SK-N-SH (cell line): ENCODE measurements around the gene ACTL10. TPM values are rescaled to one million over a fixed set of nuclear protein-coding genes. Genes with fewer than 3 reads are reported as not detected.

Experiments
- CTCF ChIA-PET: fragments of 300-600, 350-600 bp; formaldehyde crosslinking; extraction: SDS; loops from one replicate; lab custom pipeline; 2021; lab: Yijun Ruan, JAX
- POLR2A ChIA-PET: fragments of 350-600 bp; sonication (Branson Sonifier 250); formaldehyde crosslinking; extraction: SDS; loops from one replicate; lab custom pipeline; 2020; ENCODE audit warnings: antibody characterized with exemption, inconsistent platforms; lab: Yijun Ruan, JAX
- DNase-seq: peaks from one replicate; pipeline ENCODE4 v3.0.0; 2012
- H2AFZ ChIP-seq: fragments of 200-600 bp; sonication (generic); 2 replicates; pipeline ENCODE4 v1.8.1; 2016; ENCODE audit warnings: antibody characterized with exemption, mild to moderate bottlenecking, low read depth
- H3F3A ChIP-seq: fragments of 200-600 bp; sonication (generic); replicated peaks from 2 replicates; pipeline ENCODE3; 2016; ENCODE audit warnings: antibody characterized with exemption, mild to moderate bottlenecking; ENCODE audit not compliant: insufficient read depth
- H3K27ac ChIP-seq, 2 experiments: fragments of 200-500 bp in 1 of 2; fragments of 200-600 bp in 1 of 2; sonication (Bioruptor generic) in 1 of 2; sonication (generic), shearing (Covaris generic) in 1 of 2; 2 replicates each; pipeline versions ENCODE4 v1.5.1 to v1.6.1; 2014 to 2016; ENCODE audit warnings: low read depth in 2 of 2, inconsistent platforms in 1 of 2, low read length in 1 of 2, mild to moderate bottlenecking in 1 of 2, mixed read lengths in 1 of 2
- H3K27me3 ChIP-seq: fragments of 200-600 bp; sonication (generic), shearing (Covaris generic); 2 replicates; pipeline ENCODE4 v1.6.1; 2016; ENCODE audit warnings: mixed run types; ENCODE audit not compliant: insufficient read depth
- H3K36me3 ChIP-seq, 2 experiments: fragments of 200-500 bp in 1 of 2; fragments of 200-600 bp in 1 of 2; sonication (Bioruptor generic) in 1 of 2; sonication (generic) in 1 of 2; replicated peaks in 1 of 2; 2 replicates each; pipeline versions ENCODE3 to v1.5.1; 2014 to 2016; ENCODE audit warnings: low read length in 1 of 2, mild to moderate bottlenecking in 1 of 2; ENCODE audit not compliant: insufficient read depth in 2 of 2, control insufficient read depth in 1 of 2
- H3K4me1 ChIP-seq, 2 experiments: fragments of 200-500 bp in 1 of 2; fragments of 200-600 bp in 1 of 2; sonication (Bioruptor generic) in 1 of 2; sonication (generic), shearing (Covaris generic) in 1 of 2; 2 replicates each; pipeline versions ENCODE4 v1.5.1 to v1.6.1; 2014 to 2016; ENCODE audit warnings: low read depth in 1 of 2, low read length in 1 of 2, mixed run types in 1 of 2; ENCODE audit not compliant: insufficient read depth in 2 of 2, control insufficient read depth in 1 of 2
- H3K4me2 ChIP-seq: fragments of 200-600 bp; sonication (generic), shearing (Covaris generic); 2 replicates; pipeline ENCODE4 v1.6.1; 2017; ENCODE audit warnings: mixed run types
- H3K4me3 ChIP-seq, 2 experiments: fragments of 200-500 bp in 1 of 2; fragments of 200-600 bp in 1 of 2; sonication (Bioruptor generic) in 1 of 2; sonication (generic), shearing (Covaris generic) in 1 of 2; 2 replicates each; pipeline versions ENCODE4 v1.5.1 to v1.8.1; 2014 to 2016; ENCODE audit warnings: low read depth in 2 of 2, inconsistent platforms in 1 of 2, low read length in 1 of 2, mild to moderate bottlenecking in 1 of 2, mixed read lengths in 1 of 2, moderate library complexity in 1 of 2
- H3K79me2 ChIP-seq: fragments of 200-600 bp; sonication (generic); 2 replicates; pipeline ENCODE4 v1.8.1; 2017; ENCODE audit warnings: mild to moderate bottlenecking; ENCODE audit not compliant: insufficient read depth
- H3K9ac ChIP-seq: fragments of 200-600 bp; sonication (generic); 2 replicates; pipeline ENCODE4 v1.6.1; 2017; ENCODE audit warnings: mixed run types
- H3K9me2 ChIP-seq: fragments of 200-600 bp; sonication (generic); 2 replicates; pipeline ENCODE4 v1.6.1; 2017; ENCODE audit warnings: mixed run types
- H3K9me3 ChIP-seq: fragments of 200-600 bp; sonication (generic); 2 replicates; pipeline ENCODE4 v1.6.1; 2017; ENCODE audit warnings: mixed run types, mild to moderate bottlenecking, moderate library complexity
- H4K20me1 ChIP-seq: fragments of 200-600 bp; sonication (generic); 2 replicates; pipeline ENCODE4 v1.6.1; 2017; ENCODE audit warnings: mild to moderate bottlenecking, mixed run types; ENCODE audit not compliant: insufficient read depth
- CHD2 ChIP-seq: fragments of 150-350 bp; IDR thresholded peaks from 2 replicates; pipeline ENCODE4 v1.6.1; 2018; ENCODE audit warnings: low read length; ENCODE audit not compliant: partially characterized antibody
- EZH2phosphoT487 ChIP-seq: fragments of 200-600 bp; sonication (generic); IDR thresholded peaks from 2 replicates; pipeline ENCODE4 v1.6.1; 2017; ENCODE audit warnings: low read depth, mixed run types, mild to moderate bottlenecking, antibody characterized with exemption, moderate library complexity, borderline replicate concordance
- FOSL2 ChIP-seq: IDR thresholded peaks from 2 replicates; pipeline ENCODE4 v1.4.0; 2012; ENCODE audit warnings: low read depth, mild to moderate bottlenecking, moderate library complexity, borderline replicate concordance
- FOXJ3 ChIP-seq: sonication (generic); formaldehyde crosslinking; IDR thresholded peaks from 2 replicates; pipeline ENCODE4 v1.5.1; 2020; ENCODE audit warnings: mild to moderate bottlenecking, missing genetic modification reagents
- GABPA ChIP-seq: IDR thresholded peaks from 2 replicates; pipeline ENCODE4 v1.4.0; 2012; ENCODE audit warnings: low read depth, mild to moderate bottlenecking
- IRF3 ChIP-seq: fragments of 150-350 bp; IDR thresholded peaks from 2 replicates; pipeline ENCODE4 v1.6.1; 2016; ENCODE audit warnings: mild to moderate bottlenecking, low read depth, low read length
- JUND ChIP-seq: IDR thresholded peaks from 2 replicates; pipeline ENCODE4 v1.4.0; 2012
- MEF2A ChIP-seq: IDR thresholded peaks from 2 replicates; pipeline ENCODE4 v1.4.0; 2012; ENCODE audit warnings: low read depth, borderline replicate concordance
- MXI1 ChIP-seq: IDR thresholded peaks from 2 replicates; pipeline ENCODE4 v1.6.1; 2012; ENCODE audit warnings: mild to moderate bottlenecking, low read depth, low read length, improper control_type of control experiment
- POLR2AphosphoS5 ChIP-seq: IDR thresholded peaks from 2 replicates; pipeline ENCODE4 v1.6.1; 2012; ENCODE audit warnings: low read depth, low read length
- REST ChIP-seq: IDR thresholded peaks from 2 replicates; pipeline ENCODE4 v1.6.1; 2012; ENCODE audit warnings: mild to moderate bottlenecking, low read depth, low read length, moderate library complexity
- RXRA ChIP-seq: IDR thresholded peaks from 2 replicates; pipeline ENCODE4 v1.4.0; 2012; ENCODE audit warnings: low read depth, mild to moderate bottlenecking, borderline replicate concordance
- SIN3A ChIP-seq: IDR thresholded peaks from 2 replicates; pipeline ENCODE4 v1.6.1; 2012; ENCODE audit warnings: low read depth, mild to moderate bottlenecking, low read length, moderate library complexity, borderline replicate concordance
- SMC3 ChIP-seq: IDR thresholded peaks from 2 replicates; pipeline ENCODE4 v1.6.1; 2012; ENCODE audit warnings: low read depth, low read length, improper control_type of control experiment
- TAF1 ChIP-seq: IDR thresholded peaks from 2 replicates; pipeline ENCODE4 v1.6.1; 2012; ENCODE audit warnings: low read depth, mild to moderate bottlenecking, low read length, moderate library complexity, borderline replicate concordance
- TCF12 ChIP-seq: IDR thresholded peaks from 2 replicates; pipeline ENCODE4 v1.4.0; 2012
- YY1 ChIP-seq: IDR thresholded peaks from 2 replicates; pipeline ENCODE4 v1.4.0; 2012; ENCODE audit warnings: low read depth, mild to moderate bottlenecking
- WGBS: methylation state at CpG from one replicate; pipeline ENCODE4 v1.1.6; 2017; ENCODE audit warnings: low lambda C conversion rate; 5-methylcytosine and 5-hydroxymethylcytosine counted together
- polyA plus RNA-seq, 3 experiments: library from polyadenylated mRNA; depleted of rRNA; stranded (reverse); fragments of >200 nt; gene quantifications; 2 replicates each; pipeline ENCODE4 v1.2.3, GENCODE V29; 2012
- TF ChIP-seq, protein P1 (sequence below): fragments of 150-350 bp; IDR thresholded peaks from 2 replicates; pipeline ENCODE4 v1.6.1; 2017; ENCODE audit warnings: antibody characterized with exemption, low read length, low read depth, borderline replicate concordance

ACTL10 gene
- polyA plus RNA-seq, 1 of the 3 experiments (the other 2 are of a cell fraction) = 0.25 TPM

DNA sequence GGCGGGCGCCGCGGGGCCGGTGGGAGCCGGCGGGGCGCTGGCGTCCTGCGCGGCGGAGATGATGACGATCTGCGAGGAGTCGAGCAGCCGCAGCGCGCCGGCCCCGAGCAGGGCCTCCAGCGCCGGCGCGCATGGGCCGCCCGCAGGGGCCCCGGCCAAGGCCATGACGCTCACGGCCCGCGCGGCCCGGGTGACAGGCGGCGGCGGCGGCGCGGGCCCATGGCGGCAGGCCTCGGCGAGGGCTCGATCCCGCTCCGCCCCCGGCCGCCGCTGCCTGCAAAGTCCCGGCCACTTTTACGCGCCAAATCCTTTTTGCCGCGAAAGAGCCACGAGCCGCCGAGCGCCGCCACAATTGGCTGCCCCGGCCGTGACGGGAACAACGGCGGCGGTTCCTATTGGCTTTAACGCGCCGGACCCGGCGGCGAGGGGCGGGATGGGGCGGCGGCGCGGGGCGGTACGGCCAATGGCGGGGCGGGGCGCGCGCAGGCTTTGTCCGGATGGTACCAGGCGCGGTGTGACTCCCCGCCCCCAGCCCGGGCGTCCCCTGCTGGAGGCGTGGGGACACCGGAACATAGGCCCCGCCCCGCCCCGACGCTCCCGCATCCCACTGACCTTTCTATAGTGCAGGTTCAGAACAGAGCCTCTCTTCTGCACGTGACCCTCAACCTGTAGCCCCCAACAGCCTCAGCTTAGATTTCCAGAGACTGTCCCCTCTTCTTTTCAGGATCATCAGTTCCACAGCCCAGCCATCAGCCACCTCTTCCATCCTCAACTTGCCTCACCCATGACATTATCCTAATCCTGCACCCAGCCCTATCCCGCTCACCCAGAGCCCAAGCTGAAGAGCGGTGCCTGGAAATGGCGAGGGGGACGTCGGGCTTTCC, 19.6 kb downstream of the ACTL10 start, which contains the start of gene E2F1 (continued):
- TF ChIP-seq GABPA = no peak
- TF ChIP-seq POLR2AphosphoS5 = no peak
- TF ChIP-seq, protein P1, sequence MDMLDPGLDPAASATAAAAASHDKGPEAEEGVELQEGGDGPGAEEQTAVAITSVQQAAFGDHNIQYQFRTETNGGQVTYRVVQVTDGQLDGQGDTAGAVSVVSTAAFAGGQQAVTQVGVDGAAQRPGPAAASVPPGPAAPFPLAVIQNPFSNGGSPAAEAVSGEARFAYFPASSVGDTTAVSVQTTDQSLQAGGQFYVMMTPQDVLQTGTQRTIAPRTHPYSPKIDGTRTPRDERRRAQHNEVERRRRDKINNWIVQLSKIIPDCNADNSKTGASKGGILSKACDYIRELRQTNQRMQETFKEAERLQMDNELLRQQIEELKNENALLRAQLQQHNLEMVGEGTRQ = 0 out of 2 replicates have a peak, but pooled peaks have one; percentile 25
- 0 out of 2 replicates have a peak, but pooled peaks have one; percentile 32 for TF ChIP-seq TAF1
- no peak for TF ChIP-seq EZH2phosphoT487
- TF ChIP-seq REST = no peak

DNA sequence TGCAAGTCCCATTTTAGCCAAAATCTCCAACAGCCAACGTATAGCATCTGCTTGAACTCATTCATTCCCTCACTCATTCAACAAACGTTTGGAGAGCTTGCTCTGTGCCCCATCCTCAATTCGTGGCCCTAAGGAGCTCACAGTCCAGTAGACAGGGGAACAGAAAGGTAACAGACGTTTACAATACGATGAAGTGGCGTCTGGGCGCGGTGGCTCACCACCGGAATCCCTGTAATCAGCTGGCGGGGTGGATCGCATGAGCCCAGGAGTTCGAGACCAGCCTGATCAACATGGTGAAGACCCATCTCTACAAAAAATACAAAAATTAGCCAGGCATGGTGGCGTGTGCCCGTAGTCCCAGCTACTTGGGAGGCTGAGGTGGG, 20.2 kb downstream of the ACTL10 start:
- Histone ChIP-seq H3K27me3 (no peaks in the 10 kb centered on the region), H3K36me3 (no peaks in the 10 kb centered on the region), H3K4me3 (peak overlapping the region; percentile 32 to 35; a peak in 3 of 4 replicates), H3K9ac (no peak overlapping the region), H3K4me1 (peaks cover 7 to 19% of the 10 kb centered on the region in 2 experiments; a peak in 2 of 4 replicates), H3K9me2 (no peaks in the 10 kb centered on the region), H3K4me2 (peak overlapping the region; percentile 62), H4K20me1 (no peaks in the 10 kb centered on the region; the same call in 1 of the 2 replicates), H3K27ac (peak overlapping the region in 1 of 2 experiments; percentile 24; a peak in 1 of 4 replicates), H3K79me2 (peaks cover 34% of the 10 kb centered on the region), H3F3A (no peaks in the 10 kb centered on the region), H3K9me3 (no peaks in the 10 kb centered on the region), H2AFZ (peak overlapping the region; percentile 92)
- POLR2A ChIA-PET = interaction anchor here (0.6 kb wide), 1 partner anchor 10 kb away, joined by 3 read pairs; no protein-coding TSS in a partner anchor
- 88% methylated on average over 14 of the region's 14 CpGs for WGBS
- CTCF ChIA-PET = interaction anchor here (0.7 to 4.5 kb wide), 5 partner anchors 10 to 382 kb away, joined by 3 to 15 read pairs (median 3); no protein-coding TSS in a partner anchor
- no peak for DNase-seq
- TF ChIP-seq TAF1 (no peak), JUND (no peak), YY1 (no peak), MEF2A (no peak), FOXJ3 (CRISPR knock-in tag) (no peak), TCF12 (no peak), SIN3A (no peak), CHD2 (no peak), RXRA (no peak), IRF3 (no peak), MXI1 (no peak), FOSL2 (no peak), SMC3 (no peak)
- TF ChIP-seq, protein P1 = no peak
